MM.1S (cell line): Measurements from ENCODE around the gene TMTC2.

ENCODE experiments used
- CTCF ChIP-seq: fragments of 300-600 bp; sonication (generic); IDR thresholded peaks from 2 replicates; pipeline ENCODE4 v1.5.1; 2016; ENCODE audit warnings: antibody characterized with exemption, low read length, mixed read lengths
- EZH2 ChIP-seq: fragments of 300-600 bp; sonication (generic); optimal IDR thresholded peaks from 2 replicates; pipeline ENCODE3; 2017; ENCODE audit warnings: low read depth, mild to moderate bottlenecking, antibody characterized with exemption, low read length, mixed read lengths

DNA sequence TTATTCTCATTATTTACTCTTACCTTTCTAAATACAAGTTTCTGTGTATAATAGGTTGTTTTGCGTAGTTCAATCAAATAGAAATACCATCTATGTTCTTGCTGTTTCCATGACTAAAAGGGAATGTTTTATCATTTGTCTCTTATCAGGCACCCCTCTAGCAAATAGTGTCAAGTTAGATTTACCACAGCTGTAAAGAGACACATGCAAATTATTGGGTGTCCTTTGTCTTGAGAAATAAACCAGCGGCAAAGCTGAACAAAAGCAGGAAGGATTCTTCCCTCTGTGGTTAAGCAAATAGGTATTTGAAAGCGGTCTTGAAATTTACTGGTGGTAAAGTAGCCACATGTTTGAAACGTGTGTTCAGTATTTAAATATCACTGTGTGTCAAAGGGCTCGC, 405.9 kb downstream of the TMTC2 start:
- TF ChIP-seq EZH2: no peak
- TF ChIP-seq CTCF: no peak
